ENCODE data around the gene UBE2M.
A peak's percentile ranks its signal among the peaks of the same experiment; 100 is the strongest.
"Not testable (repeated sequence)": the region's sequence is repeated elsewhere in the genome, so short reads cannot be mapped to it uniquely, and the experiment has no call there.

UBE2M gene

GRCh38 chr19:58558066-58558622 lies at the start of gene UBE2M:
TSS of gene UBE2M (minus strand) at chr19:58558611. CDS start at chr19:58558381, 230 bp downstream.
- DNase-seq (ENCODE audit: low read depth, low spot score): no peak

- not testable (repeated sequence) for DNase-seq (ENCODE audit: low read depth, low spot score)
Observed at GRCh38 chr19:58607213-58607612, 48.8 kb upstream of the UBE2M start.

- not testable (repeated sequence) for DNase-seq (ENCODE audit: low read depth, low spot score)
Observed at GRCh38 chr19:58606251-58606896, 48.0 kb upstream of the UBE2M start.

GRCh38 chr19:58586133-58586765 lies 27.8 kb upstream of the UBE2M start:
- DNase-seq (ENCODE audit: low read depth, low spot score): no peak

- no peak for DNase-seq (ENCODE audit: low read depth, low spot score)
Observed at GRCh38 chr19:58585442-58586132, 27.2 kb upstream of the UBE2M start.

GRCh38 chr19:58584498-58585441 lies 26.4 kb upstream of the UBE2M start:
- no peak for DNase-seq (ENCODE audit: low read depth, low spot score)

GRCh38 chr19:58582985-58583384 lies 24.6 kb upstream of the UBE2M start:
- no peak for DNase-seq (ENCODE audit: low read depth, low spot score)

GRCh38 chr19:58581227-58582141 lies 23.1 kb upstream of the UBE2M start:
- peak; percentile 88 for DNase-seq (ENCODE audit: low read depth, low spot score)

- DNase-seq (ENCODE audit: low read depth, low spot score): no peak
Observed at GRCh38 chr19:58579473-58580142, 21.2 kb upstream of the UBE2M start.

- no peak for DNase-seq (ENCODE audit: low read depth, low spot score)
Observed at GRCh38 chr19:58578012-58578925, 19.9 kb upstream of the UBE2M start.

GRCh38 chr19:58577581-58577980 lies 19.2 kb upstream of the UBE2M start:
- not testable (repeated sequence) for DNase-seq (ENCODE audit: low read depth, low spot score)

- peak; percentile 63 for DNase-seq (ENCODE audit: low read depth, low spot score)
Observed at GRCh38 chr19:58575183-58576041, 17.0 kb upstream of the UBE2M start.

GRCh38 chr19:58573658-58574164 lies 15.3 kb upstream of the UBE2M start:
- no peak for DNase-seq (ENCODE audit: low read depth, low spot score)

GRCh38 chr19:58572818-58573657 lies 14.6 kb upstream of the UBE2M start, which contains the start of gene MZF1:
TSS of gene MZF1 (minus strand) at chr19:58573335. CDS start at chr19:58571389, 1,946 bp downstream.
- DNase-seq (ENCODE audit: low read depth, low spot score): peak; percentile 100

GRCh38 chr19:58572026-58572817 lies 13.8 kb upstream of the UBE2M start:
- no peak for DNase-seq (ENCODE audit: low read depth, low spot score)

- DNase-seq (ENCODE audit: low read depth, low spot score): no peak
Observed at GRCh38 chr19:58571575-58571947, 13.2 kb upstream of the UBE2M start.

Measured in iPS DF 19.7 (cell line).